GM12878 (cell line): ENCODE results near the gene RASIP1.
"Not testable (repeated sequence)": the region's sequence is repeated elsewhere in the genome, so short reads cannot be mapped to it uniquely, and the experiment has no call there.

Experiments used
- HCFC1 ChIP-seq: fragments of 150-350 bp; IDR thresholded peaks from 2 replicates; pipeline ENCODE4 v1.6.1; 2014; ENCODE audit warnings: low read length
- HDAC2 ChIP-seq: fragments of 200-600 bp; sonication (generic); IDR thresholded peaks from 2 replicates; pipeline ENCODE4 v1.6.1; 2017
- POLR2A ChIP-seq: IDR thresholded peaks from 2 replicates; pipeline ENCODE4 v1.6.1; 2011; ENCODE audit warnings: low read depth, mild to moderate bottlenecking, low read length

GRCh38 chr19:48680006-48680405 lies 60.4 kb downstream of the RASIP1 start:
- not testable (repeated sequence) for TF ChIP-seq HCFC1, HDAC2, POLR2A
